ENCODE results near the gene IL9R. TPM values are rescaled to one million over a fixed set of nuclear protein-coding genes. Genes with fewer than 3 reads are reported as not detected.

IL9R gene
- not detected for total RNA-seq

GRCh38 chrX:155997436-155997835 is at the start of gene IL9R:
TSS of gene IL9R (plus strand) at chrX:155997696. CDS start at chrX:155997760, 64 bp downstream.

Other genes with a start within 250 kb of the IL9R start
- gene VAMP7, start 116.4 kb upstream of the IL9R start, total RNA-seq = 29.3 TPM

Data from camera-type eye (tissue), 1 donor.